IMR-90 (cell line): ENCODE results near the gene ARL6IP5. TPM values are rescaled to one million over a fixed set of nuclear protein-coding genes. Genes with fewer than 3 reads are reported as not detected.

ENCODE experiments used
- ATAC-seq: fragments of 200-7000 bp; cut with Tn5 transposase; 2 replicates; pipeline ENCODE4 v1.9.1; 2020; ENCODE audit warnings: low read depth, mild to moderate bottlenecking, moderate library complexity
- BruUV-seq: library from RNA; stranded (reverse); fragments of 400-500 nt; replicated peaks from 2 replicates; lab custom pipeline; 2021; lab: Mats Ljungman, UMichigan
- CTCF ChIA-PET: fragments of 300-600 bp; formaldehyde crosslinking; extraction: SDS; loops from one replicate; lab custom pipeline; 2021; ENCODE audit warnings: antibody characterized with exemption; lab: Yijun Ruan, JAX
- POLR2A ChIA-PET: fragments of 300-600 bp; sonication (Branson Sonifier 250); formaldehyde crosslinking; loops from one replicate; lab custom pipeline; 2022; ENCODE audit warnings: antibody characterized with exemption; ENCODE audit not compliant: unreplicated experiment; lab: Charles Lee
- DNase-seq: peaks from one replicate; pipeline ENCODE4 v3.0.0; 2013
- H2AFZ ChIP-seq: replicated peaks from 2 replicates; pipeline ENCODE3; 2013; ENCODE audit warnings: low read length, mild to moderate bottlenecking; ENCODE audit not compliant: poor library complexity
- H2AK5ac ChIP-seq: 2 replicates; pipeline ENCODE4 v1.6.1; 2013; ENCODE audit warnings: low read depth, low read length, inconsistent platforms
- H2AK9ac ChIP-seq: replicated peaks from 2 replicates; pipeline ENCODE3; 2013; ENCODE audit warnings: mild to moderate bottlenecking, low read depth, low read length, moderate library complexity; ENCODE audit not compliant: poor library complexity
- H2BK120ac ChIP-seq: 2 replicates; pipeline ENCODE4 v1.6.1; 2013; ENCODE audit warnings: low read depth, low read length, inconsistent platforms
- H2BK15ac ChIP-seq: 3 replicates; pipeline ENCODE4 v1.6.1; 2013; ENCODE audit warnings: low read depth, low read length, inconsistent platforms
- H2BK20ac ChIP-seq: 2 replicates; pipeline ENCODE4 v1.6.1; 2013; ENCODE audit warnings: low read depth, mild to moderate bottlenecking, inconsistent platforms, low read length, moderate library complexity
- H2BK5ac ChIP-seq: 2 replicates; pipeline ENCODE4 v1.6.1; 2013; ENCODE audit warnings: mild to moderate bottlenecking, low read depth, low read length, inconsistent platforms; ENCODE audit not compliant: poor library complexity, severe bottlenecking
- H3K14ac ChIP-seq: replicated peaks from 2 replicates; pipeline ENCODE4 v1.6.1; 2013; ENCODE audit warnings: low read depth, low read length, inconsistent platforms
- H3K18ac ChIP-seq: 2 replicates; pipeline ENCODE4 v1.6.1; 2013; ENCODE audit warnings: low read depth, low read length, control low read depth
- H3K23ac ChIP-seq: 2 replicates; pipeline ENCODE4 v1.6.1; 2013; ENCODE audit warnings: low read depth, low read length, inconsistent platforms
- H3K27ac ChIP-seq: 2 replicates; pipeline ENCODE4 v1.5.1; 2013; ENCODE audit warnings: mild to moderate bottlenecking, control low read depth, low read length; ENCODE audit not compliant: insufficient read depth
- H3K27me3 ChIP-seq: 2 replicates; pipeline ENCODE4 v1.6.1; 2013; ENCODE audit warnings: low read length; ENCODE audit not compliant: control insufficient read depth, insufficient read depth
- H3K36me3 ChIP-seq: 2 replicates; pipeline ENCODE4 v1.6.1; 2013; ENCODE audit warnings: low read length, mixed read lengths; ENCODE audit not compliant: control insufficient read depth, insufficient read depth
- H3K4ac ChIP-seq: 2 replicates; pipeline ENCODE4 v1.6.1; 2013; ENCODE audit warnings: low read depth, low read length, inconsistent platforms
- H3K4me1 ChIP-seq: 2 replicates; pipeline ENCODE4 v1.6.1; 2013; ENCODE audit warnings: low read length, mixed read lengths; ENCODE audit not compliant: control insufficient read depth, insufficient read depth
- H3K4me2 ChIP-seq: 2 replicates; pipeline ENCODE4 v1.6.1; 2013; ENCODE audit warnings: low read depth, mild to moderate bottlenecking, control low read depth, low read length, moderate library complexity
- H3K4me3 ChIP-seq: 2 replicates; pipeline ENCODE4 v1.5.1; 2013; ENCODE audit warnings: low read depth, mild to moderate bottlenecking, control low read depth, low read length, moderate library complexity; ENCODE audit not compliant: insufficient read depth
- H3K56ac ChIP-seq: 2 replicates; pipeline ENCODE4 v1.6.1; 2013; ENCODE audit warnings: low read length, inconsistent platforms; ENCODE audit not compliant: insufficient read depth; ENCODE audit errors: extremely low read depth
- H3K79me1 ChIP-seq, 2 experiments: 2 replicates each; pipeline ENCODE4 v1.6.1; 2013; ENCODE audit warnings: low read length in 2 of 2, inconsistent platforms in 1 of 2, low read depth in 1 of 2
- H3K9ac ChIP-seq: 2 replicates; pipeline ENCODE4 v1.6.1; 2013; ENCODE audit warnings: low read depth, low read length, control low read depth
- H3K9me1 ChIP-seq: 2 replicates; pipeline ENCODE4 v1.6.1; 2013; ENCODE audit warnings: low read length, inconsistent platforms; ENCODE audit not compliant: insufficient read depth
- H3K9me3 ChIP-seq: 2 replicates; pipeline ENCODE4 v1.6.1; 2013; ENCODE audit warnings: low read length; ENCODE audit not compliant: control insufficient read depth, insufficient read depth
- H4K20me1 ChIP-seq: 2 replicates; pipeline ENCODE4 v1.6.1; 2013; ENCODE audit warnings: low read length, inconsistent platforms; ENCODE audit not compliant: insufficient read depth
- H4K5ac ChIP-seq: 2 replicates; pipeline ENCODE4 v1.6.1; 2013; ENCODE audit warnings: mild to moderate bottlenecking, low read depth, low read length, control low read depth
- H4K8ac ChIP-seq, 2 experiments: 2 replicates each; pipeline ENCODE4 v1.6.1; 2013; ENCODE audit warnings: low read depth in 2 of 2, low read length in 2 of 2, control low read depth in 1 of 2, inconsistent platforms in 1 of 2
- H4K91ac ChIP-seq: 2 replicates; pipeline ENCODE4 v1.6.1; 2013; ENCODE audit warnings: low read depth, low read length, inconsistent platforms; ENCODE audit not compliant: insufficient read depth
- BHLHE40 ChIP-seq: fragments of 150-350 bp; IDR thresholded peaks from 2 replicates; pipeline ENCODE4 v1.6.1; 2016; ENCODE audit warnings: mild to moderate bottlenecking, low read depth, low read length
- ELK1 ChIP-seq: fragments of 150-350 bp; IDR thresholded peaks from 2 replicates; pipeline ENCODE4 v1.6.1; 2016; ENCODE audit warnings: low read depth, mild to moderate bottlenecking, low read length, moderate library complexity, borderline replicate concordance
- MAZ ChIP-seq: IDR thresholded peaks from 2 replicates; pipeline ENCODE4 v1.6.1; 2012; ENCODE audit warnings: low read depth, mild to moderate bottlenecking, low read length, improper control_type of control experiment, moderate library complexity, borderline replicate concordance
- MXI1 ChIP-seq: IDR thresholded peaks from 2 replicates; pipeline ENCODE4 v1.6.1; 2012; ENCODE audit warnings: low read depth, mild to moderate bottlenecking, low read length, moderate library complexity, borderline replicate concordance
- POLR2A ChIP-seq: IDR thresholded peaks from 2 replicates; pipeline ENCODE4 v1.6.1; 2012; ENCODE audit warnings: mild to moderate bottlenecking, low read depth, low read length
- RFX5 ChIP-seq: IDR thresholded peaks from 2 replicates; pipeline ENCODE4 v1.8.0; 2012; ENCODE audit warnings: low read depth, mild to moderate bottlenecking, low read length, moderate library complexity
- SMC3 ChIP-seq: fragments of 150-350 bp; IDR thresholded peaks from 2 replicates; pipeline ENCODE4 v1.6.1; 2016; ENCODE audit warnings: low read depth, mild to moderate bottlenecking, antibody characterized with exemption, low read length, moderate library complexity
- WGBS, 2 experiments: methylation state at CpG; one replicate each; pipeline versions ENCODE4 v1.1.5 to v1.1.7; 2013; ENCODE audit warnings: missing lambda C conversion rate in 2 of 2; ENCODE audit not compliant: insufficient read length in 1 of 2; ENCODE audit errors: extremely low coverage in 2 of 2; 5-methylcytosine and 5-hydroxymethylcytosine counted together
- dilution Hi-C: fragments of 300-500 bp; cut with HindIII; formaldehyde crosslinking; loops from one replicate; pipeline ENCODE4 v1.14.3; 2018; ENCODE audit warnings: low sequenced_read_pairs; ENCODE audit not compliant: unreplicated experiment
- in situ Hi-C: fragments of 300-500 bp; cut with MboI; formaldehyde crosslinking; loops from 3 replicates; pipeline ENCODE4 v1.14.3; 2019; ENCODE audit warnings: low sequenced_read_pairs, inconsistent platforms, mixed read lengths
- intact Hi-C: fragments of 100-400 bp; cut with micrococcal nuclease; formaldehyde crosslinking; loops from 2 replicates; pipeline ENCODE4 v1.10.0; 2022
- polyA plus RNA-seq, 3 experiments: library from polyadenylated mRNA; depleted of rRNA; stranded (reverse); fragments of >200 nt; gene quantifications; 2 replicates each; pipeline ENCODE4 v1.2.3, GENCODE V29; 2012; ENCODE audit warnings: low replicate concordance in 1 of 3
- total RNA-seq: library from RNA; depleted of rRNA; stranded (reverse); fragments of >200 nt; gene quantifications from 2 replicates; pipeline ENCODE4 v1.2.3, GENCODE V29; 2012
- TF ChIP-seq, protein P1 (sequence below): fragments of 150-350 bp; IDR thresholded peaks from 2 replicates; pipeline ENCODE4 v1.6.1; 2017; ENCODE audit warnings: mild to moderate bottlenecking, antibody characterized with exemption, low read length, low read depth
- TF ChIP-seq, protein P2 (sequence below): conservative IDR thresholded peaks from 2 replicates; pipeline ENCODE4 v1.5.1; 2012; ENCODE audit warnings: mild to moderate bottlenecking, low read depth, low read length, improper control_type of control experiment

ARL6IP5 gene
- total and polyA plus RNA-seq, 2 of the 4 experiments (the other 2 are of a cell fraction): 76.4 to 98.8 TPM

DNA sequence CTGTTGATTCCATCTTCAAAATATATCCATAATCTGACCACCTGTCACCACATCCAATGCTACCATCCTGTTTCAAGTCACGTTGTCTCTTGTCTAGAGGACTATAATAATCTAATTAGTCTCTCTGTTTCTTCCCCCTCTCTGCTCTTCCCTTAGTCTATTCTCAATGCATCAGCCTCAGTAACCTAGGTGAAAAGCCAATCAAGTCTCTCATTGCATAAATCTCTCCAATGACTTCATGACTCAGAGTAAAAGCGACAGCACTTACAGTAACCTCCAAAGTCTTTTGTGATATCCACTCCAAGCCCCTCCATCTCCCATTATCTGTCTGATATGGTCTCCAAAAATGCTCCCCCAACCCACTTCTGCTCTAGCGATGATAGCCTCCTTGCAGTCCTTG is 11.8 kb upstream of the ARL6IP5 start:
- Histone ChIP-seq H4K91ac (no peak overlapping the region), H3K4me1 (0 out of 2 replicates have a peak, but pooled peaks cover 2% of the 10 kb centered on the region), H3K79me1 (peaks cover 9 to 37% of the 10 kb centered on the region in 2 experiments; a peak in 3 of 4 replicates), H2BK20ac (no peak overlapping the region), H2BK15ac (no peak overlapping the region), H2BK120ac (no peak overlapping the region), H2AK5ac (no peak overlapping the region), H4K5ac (no peak overlapping the region), H3K18ac (no peak overlapping the region), H3K14ac (no peak overlapping the region), H3K27me3 (no peaks in the 10 kb centered on the region), H4K8ac (no peak overlapping the region), H3K9me1 (no peaks in the 10 kb centered on the region), H3K23ac (no peak overlapping the region), H3K56ac (no peak overlapping the region), H2AFZ (no peak overlapping the region), H3K27ac (no peak overlapping the region), H3K9ac (no peak overlapping the region), H3K36me3 (peaks cover 17% of the 10 kb centered on the region), H3K4ac (no peak overlapping the region), H2BK5ac (no peak overlapping the region), H2AK9ac (no peak overlapping the region), H3K4me3 (no peak overlapping the region), H3K9me3 (no peaks in the 10 kb centered on the region), H4K20me1 (peaks cover 4% of the 10 kb centered on the region; the same call in 1 of the 2 replicates), H3K4me2 (no peak overlapping the region)
- intact Hi-C loops (no loop called here), in situ Hi-C loops (no loop called here), dilution Hi-C loops (no loop called here)
- no peak for ATAC-seq
- WGBS, 2 experiments: 92% methylated on average over 2 of the region's 3 CpGs; no CpG with 5 or more reads in 1 of the 2 experiments
- no peak for DNase-seq
- TF ChIP-seq, protein P1, sequence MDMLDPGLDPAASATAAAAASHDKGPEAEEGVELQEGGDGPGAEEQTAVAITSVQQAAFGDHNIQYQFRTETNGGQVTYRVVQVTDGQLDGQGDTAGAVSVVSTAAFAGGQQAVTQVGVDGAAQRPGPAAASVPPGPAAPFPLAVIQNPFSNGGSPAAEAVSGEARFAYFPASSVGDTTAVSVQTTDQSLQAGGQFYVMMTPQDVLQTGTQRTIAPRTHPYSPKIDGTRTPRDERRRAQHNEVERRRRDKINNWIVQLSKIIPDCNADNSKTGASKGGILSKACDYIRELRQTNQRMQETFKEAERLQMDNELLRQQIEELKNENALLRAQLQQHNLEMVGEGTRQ: no peak
- no peak for TF ChIP-seq BHLHE40
- no peak for TF ChIP-seq MXI1
- TF ChIP-seq RFX5: no peak
- TF ChIP-seq POLR2A: no peak
- TF ChIP-seq, protein P2, sequence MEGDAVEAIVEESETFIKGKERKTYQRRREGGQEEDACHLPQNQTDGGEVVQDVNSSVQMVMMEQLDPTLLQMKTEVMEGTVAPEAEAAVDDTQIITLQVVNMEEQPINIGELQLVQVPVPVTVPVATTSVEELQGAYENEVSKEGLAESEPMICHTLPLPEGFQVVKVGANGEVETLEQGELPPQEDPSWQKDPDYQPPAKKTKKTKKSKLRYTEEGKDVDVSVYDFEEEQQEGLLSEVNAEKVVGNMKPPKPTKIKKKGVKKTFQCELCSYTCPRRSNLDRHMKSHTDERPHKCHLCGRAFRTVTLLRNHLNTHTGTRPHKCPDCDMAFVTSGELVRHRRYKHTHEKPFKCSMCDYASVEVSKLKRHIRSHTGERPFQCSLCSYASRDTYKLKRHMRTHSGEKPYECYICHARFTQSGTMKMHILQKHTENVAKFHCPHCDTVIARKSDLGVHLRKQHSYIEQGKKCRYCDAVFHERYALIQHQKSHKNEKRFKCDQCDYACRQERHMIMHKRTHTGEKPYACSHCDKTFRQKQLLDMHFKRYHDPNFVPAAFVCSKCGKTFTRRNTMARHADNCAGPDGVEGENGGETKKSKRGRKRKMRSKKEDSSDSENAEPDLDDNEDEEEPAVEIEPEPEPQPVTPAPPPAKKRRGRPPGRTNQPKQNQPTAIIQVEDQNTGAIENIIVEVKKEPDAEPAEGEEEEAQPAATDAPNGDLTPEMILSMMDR: no peak
- TF ChIP-seq ELK1: no peak
- TF ChIP-seq MAZ: no peak
- TF ChIP-seq SMC3: no peak
- CTCF ChIA-PET: no interaction called here
- BruUV-seq: no TSS peak
- POLR2A ChIA-PET: no interaction called here
